H9 (cell line): ENCODE measurements around the gene INO80. TPM values are rescaled to one million over a fixed set of nuclear protein-coding genes. Genes with fewer than 3 reads are reported as not detected.
A peak's percentile ranks its signal among the peaks of the same experiment; 100 is the strongest.

Experiments
- DNase-seq: peaks from one replicate; pipeline ENCODE4 v3.0.0-alpha.2; 2017
- H2AFZ ChIP-seq: one replicate; pipeline ENCODE4 v1.6.1; 2013; ENCODE audit warnings: mild to moderate bottlenecking, low read length, control low read depth, moderate library complexity
- H2AK5ac ChIP-seq: 2 replicates; pipeline ENCODE4 v1.6.1; 2013; ENCODE audit warnings: low read length, control low read depth, mixed read lengths; ENCODE audit not compliant: insufficient read length
- H2BK120ac ChIP-seq: one replicate; pipeline ENCODE4 v1.6.1; 2013; ENCODE audit warnings: low read depth, mild to moderate bottlenecking, low read length, control low read depth, inconsistent platforms; ENCODE audit not compliant: poor library complexity, severe bottlenecking
- H2BK12ac ChIP-seq: 2 replicates; pipeline ENCODE4 v1.6.1; 2013; ENCODE audit warnings: low read length, control low read depth, mixed read lengths, low read depth; ENCODE audit not compliant: insufficient read length
- H2BK15ac ChIP-seq: 2 replicates; pipeline ENCODE4 v1.6.1; 2013; ENCODE audit warnings: low read depth, low read length, control low read depth
- H2BK20ac ChIP-seq: one replicate; pipeline ENCODE4 v1.6.1; 2013; ENCODE audit warnings: low read depth, mild to moderate bottlenecking, low read length, control low read depth, inconsistent platforms; ENCODE audit not compliant: poor library complexity, severe bottlenecking
- H2BK5ac ChIP-seq: 2 replicates; pipeline ENCODE4 v1.6.1; 2013; ENCODE audit warnings: low read length, control low read depth, mixed read lengths; ENCODE audit not compliant: insufficient read length
- H3K14ac ChIP-seq: 2 replicates; pipeline ENCODE4 v1.6.1; 2013; ENCODE audit warnings: low read length, control low read depth; ENCODE audit not compliant: insufficient read depth
- H3K18ac ChIP-seq: 2 replicates; pipeline ENCODE4 v1.6.1; 2013; ENCODE audit warnings: low read depth, mild to moderate bottlenecking, mixed read lengths, low read length, control low read depth; ENCODE audit not compliant: insufficient read length
- H3K23ac ChIP-seq: 2 replicates; pipeline ENCODE4 v1.6.1; 2013; ENCODE audit warnings: low read length, control low read depth, mixed read lengths, low read depth; ENCODE audit not compliant: insufficient read length
- H3K23me2 ChIP-seq: 2 replicates; pipeline ENCODE4 v1.6.1; 2013; ENCODE audit warnings: low read depth, mild to moderate bottlenecking, mixed read lengths, low read length, control low read depth; ENCODE audit not compliant: insufficient read length, poor library complexity, severe bottlenecking
- H3K27ac ChIP-seq: 2 replicates; pipeline ENCODE4 v1.5.1; 2013; ENCODE audit warnings: low read length, control low read depth, mixed read lengths, low read depth; ENCODE audit not compliant: insufficient read length
- H3K27me3 ChIP-seq: 2 replicates; pipeline ENCODE4 v1.6.1; 2013; ENCODE audit warnings: low read length, control low read depth, inconsistent platforms; ENCODE audit not compliant: insufficient read depth
- H3K4ac ChIP-seq: 2 replicates; pipeline ENCODE4 v1.6.1; 2013; ENCODE audit warnings: low read depth, mild to moderate bottlenecking, control low read depth, inconsistent platforms, low read length, moderate library complexity
- H3K4me1 ChIP-seq: 2 replicates; pipeline ENCODE4 v1.6.1; 2013; ENCODE audit warnings: low read length, control low read depth, inconsistent platforms; ENCODE audit not compliant: insufficient read depth
- H3K4me2 ChIP-seq: 2 replicates; pipeline ENCODE4 v1.6.1; 2013; ENCODE audit warnings: low read length, control low read depth, mixed read lengths; ENCODE audit not compliant: insufficient read length, insufficient read depth
- H3K56ac ChIP-seq: 2 replicates; pipeline ENCODE4 v1.6.1; 2013; ENCODE audit warnings: low read depth, mild to moderate bottlenecking, mixed read lengths, low read length, control low read depth; ENCODE audit not compliant: insufficient read length
- H3K79me1 ChIP-seq: 2 replicates; pipeline ENCODE4 v1.6.1; 2013; ENCODE audit warnings: low read depth, mild to moderate bottlenecking, moderate library complexity, low read length, control low read depth, inconsistent platforms; ENCODE audit not compliant: insufficient read depth, poor library complexity, severe bottlenecking
- H3K79me2 ChIP-seq: 2 replicates; pipeline ENCODE4 v1.6.1; 2013; ENCODE audit warnings: low read length, control low read depth, inconsistent platforms; ENCODE audit not compliant: insufficient read depth
- H3K9ac ChIP-seq: 2 replicates; pipeline ENCODE4 v1.6.1; 2013; ENCODE audit warnings: low read length, control low read depth, mixed read lengths; ENCODE audit not compliant: insufficient read length; ENCODE audit errors: extremely low read depth
- H3K9me3 ChIP-seq: one replicate; pipeline ENCODE4 v1.6.1; 2013; ENCODE audit warnings: low read depth, low read length, inconsistent platforms; ENCODE audit not compliant: control insufficient read depth
- H3T11ph ChIP-seq: one replicate; pipeline ENCODE4 v1.6.1; 2013; ENCODE audit warnings: mild to moderate bottlenecking, low read length, control low read depth, inconsistent platforms
- H4K20me1 ChIP-seq: one replicate; pipeline ENCODE4 v1.6.1; 2013; ENCODE audit not compliant: control insufficient read depth, insufficient read length, insufficient read depth
- H4K5ac ChIP-seq: 2 replicates; pipeline ENCODE4 v1.6.1; 2013; ENCODE audit warnings: low read depth, mild to moderate bottlenecking, mixed read lengths, low read length, control low read depth; ENCODE audit not compliant: insufficient read length
- H4K8ac ChIP-seq: replicated peaks from 2 replicates; pipeline ENCODE4 v1.6.1; 2013; ENCODE audit warnings: low read length, control low read depth, mixed read lengths, low read depth; ENCODE audit not compliant: insufficient read length
- H4K91ac ChIP-seq: 2 replicates; pipeline ENCODE4 v1.6.1; 2013; ENCODE audit warnings: low read depth, mild to moderate bottlenecking, moderate library complexity, mixed read lengths, low read length, control low read depth; ENCODE audit not compliant: insufficient read length
- H3K27ac Mint-ChIP-seq, 3 experiments: 2 replicates in 2 of 3; 3 replicates in 1 of 3; pipeline ENCODE4 v1.8.0; 2020 to 2021; ENCODE audit warnings: mixed read lengths in 3 of 3, mild to moderate bottlenecking in 1 of 3, moderate library complexity in 1 of 3
- H3K27me3 Mint-ChIP-seq: 2 replicates; pipeline ENCODE4 v1.8.0; 2021; ENCODE audit warnings: low read depth, mild to moderate bottlenecking, moderate library complexity, mixed read lengths
- H3K36me3 Mint-ChIP-seq, 3 experiments: 2 replicates in 2 of 3; 3 replicates in 1 of 3; pipeline ENCODE4 v1.8.0; 2020 to 2021; ENCODE audit warnings: low read depth in 3 of 3, mixed read lengths in 3 of 3; ENCODE audit not compliant: insufficient read depth in 1 of 3
- H3K4me1 Mint-ChIP-seq, 2 experiments: 2 replicates each; pipeline ENCODE4 v1.8.0; 2020; ENCODE audit warnings: mixed read lengths in 2 of 2
- H3K4me3 Mint-ChIP-seq, 2 experiments: 2 replicates in 1 of 2; 3 replicates in 1 of 2; pipeline ENCODE4 v1.8.0; 2020 to 2021; ENCODE audit warnings: mild to moderate bottlenecking in 2 of 2, mixed read lengths in 2 of 2, moderate library complexity in 1 of 2
- H3K9me3 Mint-ChIP-seq, 2 experiments: 2 replicates in 1 of 2; 3 replicates in 1 of 2; pipeline ENCODE4 v1.8.0; 2020; ENCODE audit warnings: mild to moderate bottlenecking in 2 of 2, mixed read lengths in 2 of 2, moderate library complexity in 1 of 2
- WGBS: extraction: QIAGEN DNeasy Blood & Tissue Kit; methylation state at CpG from one replicate; pipeline ENCODE4 v1.1.7; 2013; ENCODE audit warnings: missing lambda C conversion rate, low lambda C conversion rate, mixed read lengths; ENCODE audit not compliant: insufficient read length; ENCODE audit errors: extremely low coverage; 5-methylcytosine and 5-hydroxymethylcytosine counted together
- total RNA-seq: library from RNA; stranded (reverse); gene quantifications from 2 replicates; pipeline ENCODE4 v1.2.1, GENCODE V29; 2021
- TF ChIP-seq, protein P1 (sequence below): fragments of 200-600 bp; sonication (generic); conservative IDR thresholded peaks from 3 replicates; pipeline ENCODE4 v1.8.0; 2021; ENCODE audit warnings: antibody characterized with exemption, mild to moderate bottlenecking

The INO80 gene
- total RNA-seq, 1 experiment from 2014 or later, result 29.2 TPM

DNA sequence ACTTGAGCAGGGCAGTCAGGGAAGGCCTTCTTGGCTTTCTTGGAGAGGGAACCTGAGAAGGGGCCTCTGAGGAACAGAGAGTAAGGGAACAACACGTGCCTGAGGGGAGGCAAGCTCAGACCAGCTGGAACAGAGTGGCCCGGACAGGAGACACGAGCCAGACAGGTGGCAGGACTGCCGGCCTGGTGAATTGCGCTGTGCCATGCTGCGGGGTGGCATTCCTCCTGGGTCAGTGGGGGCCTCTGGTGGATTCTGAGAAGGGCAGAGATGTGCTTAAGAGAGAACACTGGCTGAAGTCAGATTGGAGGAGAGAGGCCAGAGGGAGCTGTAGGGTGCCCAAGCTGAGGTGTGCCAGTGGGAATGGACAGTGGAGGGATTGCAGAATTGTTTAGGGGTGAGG, 157.9 kb downstream of the INO80 start:
- DNase-seq, result no peak
- H2BK120ac ChIP-seq, result no peak overlapping the region
- no peak overlapping the region for H3K27ac ChIP-seq
- H3K23me2 ChIP-seq, result peaks cover 9% of the 10 kb centered on the region
- H3K4ac ChIP-seq, result no peak overlapping the region
- H4K5ac ChIP-seq, result no peak overlapping the region
- Mint-ChIP-seq H3K4me3 (no peak overlapping the region), H3K27ac (peak overlapping the region in 2 of 3 experiments; percentile 43 to 81; a peak in 3 of 7 replicates), H3K4me1 (peaks cover 40 to 51% of the 10 kb centered on the region in 2 experiments), H3K27me3 (peaks cover 1% of the 10 kb centered on the region), H3K36me3 (peaks cover 18 to 39% (median 37%) of the 10 kb centered on the region in 3 experiments), H3K9me3 (peaks cover under 1 to 2% of the 10 kb centered on the region in 2 experiments; a peak in 2 of 5 replicates)
- no peaks in the 10 kb centered on the region; the same call in 1 of the 2 replicates for H3K79me2 ChIP-seq
- no peaks in the 10 kb centered on the region for H4K20me1 ChIP-seq
- no peak overlapping the region for H3K23ac ChIP-seq
- peaks cover 3% of the 10 kb centered on the region; the same call in 1 of the 2 replicates for H3K4me1 ChIP-seq
- no peak overlapping the region for H2BK5ac ChIP-seq
- no peak overlapping the region; the same call in 1 of the 2 replicates for H3K14ac ChIP-seq
- no peak overlapping the region for H2AFZ ChIP-seq
- H3K79me1 ChIP-seq, result no peaks in the 10 kb centered on the region
- H2AK5ac ChIP-seq, result no peak overlapping the region
- no CpG with 5 or more reads among the region's 6 CpGs for WGBS
- H3K18ac ChIP-seq, result no peak overlapping the region
- H3K4me2 ChIP-seq, result no peak overlapping the region
- H2BK15ac ChIP-seq, result no peak overlapping the region
- no peaks in the 10 kb centered on the region for H3K9me3 ChIP-seq
- H3K56ac ChIP-seq, result no peak overlapping the region
- no peak overlapping the region for H4K8ac ChIP-seq
- H2BK20ac ChIP-seq, result no peak overlapping the region
- no peak overlapping the region for H2BK12ac ChIP-seq
- no peak overlapping the region for H3T11ph ChIP-seq
- no peak overlapping the region for H3K9ac ChIP-seq
- no peak overlapping the region for H4K91ac ChIP-seq
- no peaks in the 10 kb centered on the region for H3K27me3 ChIP-seq
- TF ChIP-seq, protein P1, sequence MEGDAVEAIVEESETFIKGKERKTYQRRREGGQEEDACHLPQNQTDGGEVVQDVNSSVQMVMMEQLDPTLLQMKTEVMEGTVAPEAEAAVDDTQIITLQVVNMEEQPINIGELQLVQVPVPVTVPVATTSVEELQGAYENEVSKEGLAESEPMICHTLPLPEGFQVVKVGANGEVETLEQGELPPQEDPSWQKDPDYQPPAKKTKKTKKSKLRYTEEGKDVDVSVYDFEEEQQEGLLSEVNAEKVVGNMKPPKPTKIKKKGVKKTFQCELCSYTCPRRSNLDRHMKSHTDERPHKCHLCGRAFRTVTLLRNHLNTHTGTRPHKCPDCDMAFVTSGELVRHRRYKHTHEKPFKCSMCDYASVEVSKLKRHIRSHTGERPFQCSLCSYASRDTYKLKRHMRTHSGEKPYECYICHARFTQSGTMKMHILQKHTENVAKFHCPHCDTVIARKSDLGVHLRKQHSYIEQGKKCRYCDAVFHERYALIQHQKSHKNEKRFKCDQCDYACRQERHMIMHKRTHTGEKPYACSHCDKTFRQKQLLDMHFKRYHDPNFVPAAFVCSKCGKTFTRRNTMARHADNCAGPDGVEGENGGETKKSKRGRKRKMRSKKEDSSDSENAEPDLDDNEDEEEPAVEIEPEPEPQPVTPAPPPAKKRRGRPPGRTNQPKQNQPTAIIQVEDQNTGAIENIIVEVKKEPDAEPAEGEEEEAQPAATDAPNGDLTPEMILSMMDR, result no peak
